Measurements from ENCODE around the gene ITGB3. TPM values are rescaled to one million over a fixed set of nuclear protein-coding genes. Genes with fewer than 3 reads are reported as not detected.
"Not testable (repeated sequence)": the region's sequence is repeated elsewhere in the genome, so short reads cannot be mapped to it uniquely, and the experiment has no call there.

ITGB3 gene
- total RNA-seq, 4 donors from 2014 or later, result 102 to 260 (median 149) TPM

- H3K4me1 ChIP-seq, result peaks cover 31 to 64% of the 10 kb centered on the region in 2 donors
- intact Hi-C loops (cut with DNase I), result no loop called here
- H3K27me3 ChIP-seq, result no peaks in the 10 kb centered on the region
- H3K27ac ChIP-seq, result peak overlapping the region; percentile 96 to 97 (median 97)
- H3K9me3 ChIP-seq, result no peaks in the 10 kb centered on the region
- H3K36me3 ChIP-seq, result no peaks in the 10 kb centered on the region
- DNase-seq, result no peak
- WGBS, 2 donors, result 77 to 84% methylated on average over 2 of the region's 2 CpGs
- no peak for TF ChIP-seq CTCF (IDR thresholded peaks at IDR 0.05)
- TF ChIP-seq POLR2A (IDR thresholded peaks at IDR 0.05), result no peak
- H3K4me3 ChIP-seq (replicated peaks in 1 of 3), result no peak overlapping the region
These were observed 42.8 kb upstream of the ITGB3 start for GRCh38 chr17:47210779-47211178.

- Histone ChIP-seq H3K27ac (peak overlapping the region in 2 of 3 donors; percentile 2 to 67), H3K36me3 (no peaks in the 10 kb centered on the region), H3K9me3 (no peaks in the 10 kb centered on the region), H3K4me1 (peaks cover 14 to 47% of the 10 kb centered on the region in 2 donors), H3K27me3 (no peaks in the 10 kb centered on the region), H3K4me3 (replicated peaks in 1 of 3) (no peak overlapping the region)
- DNase-seq, result no peak
- intact Hi-C loops (cut with DNase I), result no loop called here
- WGBS, 2 donors, result 69 to 75% methylated on average over 2 of the region's 2 CpGs
- TF ChIP-seq POLR2A (IDR thresholded peaks at IDR 0.05) (no peak), CTCF (IDR thresholded peaks at IDR 0.05) (no peak)
These were observed 41.2 kb upstream of the ITGB3 start for GRCh38 chr17:47212458-47212857.

- Histone ChIP-seq H3K36me3 (no peaks in the 10 kb centered on the region), H3K27ac (no peak overlapping the region), H3K4me3 (replicated peaks in 1 of 3) (no peak overlapping the region), H3K4me1 (peaks cover 13 to 36% of the 10 kb centered on the region in 2 donors), H3K27me3 (no peaks in the 10 kb centered on the region), H3K9me3 (no peaks in the 10 kb centered on the region)
- no peak for TF ChIP-seq CTCF (IDR thresholded peaks at IDR 0.05)
- TF ChIP-seq POLR2A (IDR thresholded peaks at IDR 0.05), result no peak
- intact Hi-C loops (cut with DNase I), result no loop called here
- no peak for DNase-seq
- whole genome bisulfite sequencing, 2 donors, result 86 to 90% methylated on average over 4 of the region's 4 CpGs
These were observed 40.1 kb upstream of the ITGB3 start for GRCh38 chr17:47213540-47213939.

- intact Hi-C loops (cut with DNase I), result no loop called here
- no peak for TF ChIP-seq POLR2A (IDR thresholded peaks at IDR 0.05)
- TF ChIP-seq CTCF (IDR thresholded peaks at IDR 0.05), result no peak
- H3K27me3 ChIP-seq, result no peaks in the 10 kb centered on the region
- H3K4me1 ChIP-seq, result peaks cover 11 to 22% of the 10 kb centered on the region in 2 donors
- no peak for DNase-seq
- WGBS, 2 donors, result 92 to 95% methylated on average over 3 of the region's 3 CpGs
- H3K9me3 ChIP-seq, result no peaks in the 10 kb centered on the region
- no peak overlapping the region for H3K27ac ChIP-seq
- H3K36me3 ChIP-seq, result no peaks in the 10 kb centered on the region
- H3K4me3 ChIP-seq (replicated peaks in 1 of 3), result no peak overlapping the region
These were observed 38.7 kb upstream of the ITGB3 start for GRCh38 chr17:47214931-47215330.

GRCh38 chr17:47216821-47217220, 36.8 kb upstream of the ITGB3 start:
- intact Hi-C loops (cut with DNase I); DNase-seq; H3K36me3 ChIP-seq; H3K27me3 ChIP-seq; H3K9me3 ChIP-seq; H3K27ac ChIP-seq; H3K4me3 ChIP-seq (replicated peaks in 1 of 3): not testable (repeated sequence)
- H3K4me1 ChIP-seq, result peaks cover 0 to 10% of the 10 kb centered on the region in 2 donors
- WGBS, 2 donors, result 93 to 98% methylated on average over 4 of the region's 4 CpGs

GRCh38 chr17:47217279-47217678, 36.3 kb upstream of the ITGB3 start:
- WGBS, 2 donors, result 81 to 91% methylated on average over 2 of the region's 2 CpGs

More at GRCh38 chr17:47217279-47217678, 36.3 kb upstream of the ITGB3 start:
- intact Hi-C loops (cut with DNase I); DNase-seq; H3K4me3 ChIP-seq (replicated peaks in 1 of 3); H3K4me1 ChIP-seq; H3K27me3 ChIP-seq; H3K9me3 ChIP-seq; H3K36me3 ChIP-seq; H3K27ac ChIP-seq: not testable (repeated sequence)

All from thyroid gland (tissue), 4 donors.